Epithelial cell of esophagus (primary cell): ENCODE data around the gene HTR6.

ENCODE experiments used
- DNase-seq: peaks from one replicate; pipeline ENCODE4 v3.0.0; 2010; ENCODE audit warnings: low read depth
- H3K4me3 ChIP-seq: 2 replicates; pipeline ENCODE4 v1.5.1; 2011; ENCODE audit warnings: mild to moderate bottlenecking, low read length, control low read depth
- CTCF ChIP-seq: IDR thresholded peaks from 2 replicates; pipeline ENCODE4 v1.5.1; 2011; ENCODE audit warnings: low read depth, mild to moderate bottlenecking, low read length, control low read depth, inconsistent platforms; ENCODE audit not compliant: insufficient read depth; ENCODE audit errors: missing control alignments

HTR6 gene

GRCh38 chr1:19639999-19640362, 24.7 kb upstream of the HTR6 start:
- no peak for TF ChIP-seq CTCF
- peak; percentile 95 for DNase-seq
- no peak overlapping the region for H3K4me3 ChIP-seq

DNA sequence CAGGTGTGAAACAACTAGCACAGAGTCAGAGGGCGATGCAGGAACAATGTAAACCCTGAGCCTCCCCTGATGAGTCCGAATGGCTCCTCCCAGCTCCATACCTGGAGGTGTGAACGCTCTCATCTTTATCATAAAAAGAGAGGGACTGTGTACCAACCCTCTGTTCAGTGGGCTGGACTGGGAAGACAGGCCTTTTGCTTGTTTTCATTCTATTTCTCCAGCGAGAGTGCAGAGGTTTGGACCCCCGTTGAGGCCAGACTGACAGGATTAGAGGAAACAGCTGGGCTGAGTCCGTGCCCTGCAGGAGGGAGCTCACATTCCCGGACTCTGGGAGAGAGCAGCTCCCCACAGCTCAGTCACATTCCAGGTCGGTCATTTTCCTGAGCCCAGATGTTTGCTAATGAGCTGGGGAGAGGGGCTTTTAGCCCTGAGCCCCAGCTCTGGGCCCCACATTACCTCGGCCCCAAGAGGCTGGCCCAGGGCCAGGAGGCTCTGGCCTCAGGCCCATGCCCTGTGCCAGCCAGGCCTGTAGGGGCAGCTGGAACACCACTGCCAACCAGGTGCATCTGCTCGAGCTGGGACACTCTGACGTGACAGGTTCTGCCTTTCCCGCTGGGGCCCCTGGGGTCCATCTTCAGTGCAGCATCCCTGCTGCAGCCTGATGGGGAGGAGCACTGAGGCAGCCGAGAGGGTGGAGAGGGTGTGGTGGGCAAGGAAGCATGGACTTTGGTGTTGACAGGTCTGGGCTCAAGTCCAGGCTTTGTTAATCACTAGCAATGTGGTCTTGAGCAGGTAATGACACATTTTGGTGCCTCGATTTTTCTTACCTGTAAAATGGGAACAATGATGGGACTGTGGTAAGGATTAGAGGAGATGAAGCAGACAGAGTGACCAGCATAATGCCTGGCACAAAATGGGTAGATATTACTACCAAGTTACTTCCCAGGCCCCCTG, 24.0 kb upstream of the HTR6 start:
- peak; percentile 81 for DNase-seq
- no peak overlapping the region for H3K4me3 ChIP-seq
- TF ChIP-seq CTCF, result peak; percentile 27

DNA sequence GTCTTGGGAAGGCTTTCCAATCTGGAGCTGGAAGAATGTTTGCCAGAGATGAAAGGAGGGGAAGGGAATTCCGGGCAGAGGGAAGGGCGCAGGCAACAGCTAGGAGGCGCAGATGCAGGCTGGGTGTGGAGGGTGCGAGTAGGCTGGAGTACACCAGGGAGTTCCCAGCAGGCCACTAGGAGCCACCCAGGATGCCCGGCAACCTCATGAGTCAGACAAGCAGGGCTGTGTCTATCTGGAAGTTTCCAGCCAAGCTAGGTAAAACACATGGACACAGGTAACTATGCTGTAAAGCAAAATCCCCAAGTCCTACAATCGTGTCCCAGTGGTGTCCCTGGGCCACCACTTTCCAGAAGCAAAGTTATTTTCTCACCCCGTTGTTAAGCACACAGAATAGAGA, 21.6 kb upstream of the HTR6 start:
- DNase-seq, result peak; percentile 89
- peak; percentile 42 for TF ChIP-seq CTCF
- H3K4me3 ChIP-seq, result peak overlapping the region; percentile 32

GRCh38 chr1:19643602-19644394, 20.9 kb upstream of the HTR6 start, which contains the start of gene NBL1:
Gene NBL1 (plus strand): TSS chr1:19644311. CDS start chr1:19655031, 10,720 bp downstream.
- DNase-seq, result peak; percentile 76
- TF ChIP-seq CTCF, result no peak
- H3K4me3 ChIP-seq, result peak within 1 kb of the TSS; percentile 69

GRCh38 chr1:19644395-19644680, 20.3 kb upstream of the HTR6 start:
- no peak for DNase-seq
- H3K4me3 ChIP-seq, result peak overlapping the region; percentile 69
- no peak for TF ChIP-seq CTCF

DNA sequence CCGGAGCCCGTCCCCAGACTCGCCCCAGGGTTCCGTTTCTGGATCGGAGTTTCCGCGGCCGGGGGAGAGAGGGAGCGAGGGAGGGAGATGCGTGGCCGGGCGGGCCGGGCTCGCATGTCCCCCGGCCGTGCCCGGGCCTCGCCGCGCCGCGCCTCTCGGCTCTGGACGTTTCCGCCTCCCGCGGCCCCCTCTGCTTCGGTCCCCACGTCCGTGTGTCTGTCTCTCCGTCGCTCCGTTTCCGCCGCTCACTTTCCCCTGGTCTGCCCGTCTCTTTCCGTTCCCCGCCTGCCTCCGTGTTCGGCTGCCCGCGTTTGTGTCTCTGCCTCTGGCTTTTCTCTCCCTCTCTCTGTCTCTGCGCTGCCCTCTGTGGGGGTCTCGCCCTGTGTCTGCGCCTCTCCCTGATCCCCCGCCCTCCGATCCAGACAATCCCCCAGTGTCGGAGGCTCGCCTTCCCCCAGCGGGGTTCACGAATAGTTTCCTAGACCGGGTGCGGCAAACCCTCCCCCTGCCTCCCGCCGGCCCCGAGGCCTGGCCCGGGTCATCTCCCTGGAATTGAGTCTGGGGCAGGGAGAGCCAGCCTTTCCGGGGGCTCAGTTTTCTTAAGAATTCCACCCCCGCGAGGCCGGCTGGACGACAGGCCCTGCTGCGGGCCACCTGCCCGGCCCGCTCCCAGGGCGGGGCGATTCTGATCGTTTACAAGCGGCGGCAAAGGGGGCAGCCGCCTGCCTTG, 19.8 kb upstream of the HTR6 start:
- no peak for TF ChIP-seq CTCF
- H3K4me3 ChIP-seq, result peak overlapping the region; percentile 69
- no peak for DNase-seq
